Astrocyte (in vitro differentiated cells and primary cell): ENCODE results near the gene PRIMPOL. TPM values are rescaled to one million over a fixed set of nuclear protein-coding genes. Genes with fewer than 3 reads are reported as not detected.

Experiments used
- DNase-seq: peaks from one replicate; pipeline ENCODE4 v3.0.0-alpha.2; 2010; ENCODE audit warnings: low read depth
- FAIRE-seq: peaks from 2 replicates; lab custom pipeline; 2011; peaks lifted over from hg19 to GRCh38; lab: Jason Lieb, UNC
- H2AFZ ChIP-seq: 2 replicates; pipeline ENCODE4 v1.6.0; 2012; ENCODE audit warnings: low read depth, low read length, inconsistent platforms
- H3K27ac ChIP-seq: 2 replicates; pipeline ENCODE4 v1.5.1; 2011; ENCODE audit warnings: low read depth, low read length, inconsistent platforms
- H3K27me3 ChIP-seq: 2 replicates; pipeline ENCODE4 v1.6.0; 2011; ENCODE audit warnings: low read length, inconsistent platforms; ENCODE audit not compliant: insufficient read depth
- H3K36me3 ChIP-seq: 2 replicates; pipeline ENCODE4 v1.5.1; 2011; ENCODE audit warnings: low read length, inconsistent platforms; ENCODE audit not compliant: insufficient read depth
- H3K4me1 ChIP-seq: 2 replicates; pipeline ENCODE4 v1.5.1; 2011; ENCODE audit warnings: low read length, inconsistent platforms; ENCODE audit not compliant: insufficient read depth
- H3K4me2 ChIP-seq: 2 replicates; pipeline ENCODE4 v1.6.0; 2012; ENCODE audit warnings: low read length, inconsistent platforms
- H3K4me3 ChIP-seq: 2 replicates; pipeline ENCODE4 v1.5.1; 2011; ENCODE audit warnings: low read depth, mild to moderate bottlenecking, low read length, inconsistent platforms; ENCODE audit not compliant: insufficient read depth
- H3K79me2 ChIP-seq: 2 replicates; pipeline ENCODE4 v1.6.0; 2012; ENCODE audit warnings: mild to moderate bottlenecking, low read length, inconsistent platforms; ENCODE audit not compliant: insufficient read depth
- H3K9ac ChIP-seq: 2 replicates; pipeline ENCODE4 v1.6.0; 2012; ENCODE audit warnings: mild to moderate bottlenecking, low read length, inconsistent platforms
- H3K9me3 ChIP-seq: 2 replicates; pipeline ENCODE4 v1.5.1; 2012; ENCODE audit warnings: low read depth, mild to moderate bottlenecking, low read length, inconsistent platforms; ENCODE audit not compliant: insufficient read depth
- H4K20me1 ChIP-seq: 2 replicates; pipeline ENCODE4 v1.6.0; 2012; ENCODE audit warnings: low read length, inconsistent platforms; ENCODE audit not compliant: insufficient read depth
- H3K27ac Mint-ChIP-seq: one replicate; pipeline ENCODE4 v1.8.0; 2021; ENCODE audit warnings: mild to moderate bottlenecking, mixed read lengths; ENCODE audit not compliant: unreplicated experiment
- H3K27me3 Mint-ChIP-seq: one replicate; pipeline ENCODE4 v1.8.0; 2021; ENCODE audit warnings: low read depth, mixed read lengths; ENCODE audit not compliant: unreplicated experiment
- H3K36me3 Mint-ChIP-seq: one replicate; pipeline ENCODE4 v1.8.0; 2021; ENCODE audit warnings: low read depth, mixed read lengths; ENCODE audit not compliant: unreplicated experiment
- H3K4me1 Mint-ChIP-seq: one replicate; pipeline ENCODE4 v1.8.0; 2021; ENCODE audit warnings: low read depth, mixed read lengths; ENCODE audit not compliant: unreplicated experiment
- H3K4me3 Mint-ChIP-seq: one replicate; pipeline ENCODE4 v1.8.0; 2021; ENCODE audit warnings: mild to moderate bottlenecking, moderate library complexity, mixed read lengths; ENCODE audit not compliant: unreplicated experiment
- H3K9me3 Mint-ChIP-seq: one replicate; pipeline ENCODE4 v1.8.0; 2021; ENCODE audit warnings: mild to moderate bottlenecking, mixed read lengths; ENCODE audit not compliant: unreplicated experiment
- EZH2 ChIP-seq: IDR thresholded peaks from 2 replicates; pipeline ENCODE4 v1.6.1; 2012; ENCODE audit warnings: mild to moderate bottlenecking, low read length, inconsistent platforms; ENCODE audit not compliant: insufficient read depth
- total RNA-seq: library from RNA; stranded (reverse); gene quantifications from 2 replicates; pipeline ENCODE4 v1.2.1, GENCODE V29; 2021
- TF ChIP-seq, protein P1 (sequence below): IDR thresholded peaks from 2 replicates; pipeline ENCODE4 v1.5.1; 2011; ENCODE audit warnings: low read depth, mild to moderate bottlenecking, inconsistent platforms, low read length, moderate library complexity; ENCODE audit not compliant: insufficient read depth

The PRIMPOL gene
- total RNA-seq, 1 donor from 2014 or later, result 6.5 TPM

DNA sequence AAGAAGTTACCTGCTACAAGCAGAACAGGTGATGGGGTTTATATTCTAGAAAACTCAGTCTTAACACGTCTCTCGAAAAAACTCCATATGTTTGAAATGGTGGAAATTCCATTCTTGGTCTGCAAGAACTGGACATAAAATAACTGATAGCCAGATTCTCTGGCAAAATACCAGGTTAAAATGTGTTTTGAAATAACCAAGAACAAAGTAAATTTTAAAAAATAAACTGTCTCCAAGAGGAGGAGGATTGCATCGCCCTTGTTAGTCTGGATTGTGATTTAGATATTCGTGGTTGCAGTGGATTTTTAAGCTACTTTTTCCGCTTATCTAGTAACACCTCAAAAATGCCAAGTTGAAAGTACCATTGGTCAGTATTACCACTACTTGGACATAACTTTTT, 43.5 kb downstream of the PRIMPOL start:
- Histone ChIP-seq H3K79me2 (no peaks in the 10 kb centered on the region), H4K20me1 (no peaks in the 10 kb centered on the region), H3K9ac (no peak overlapping the region), H3K4me3 (no peak overlapping the region), H3K27me3 (no peaks in the 10 kb centered on the region), H2AFZ (no peak overlapping the region), H3K9me3 (no peaks in the 10 kb centered on the region), H3K27ac (no peak overlapping the region), H3K4me2 (no peak overlapping the region), H3K36me3 (peaks cover 3% of the 10 kb centered on the region), H3K4me1 (peaks cover 10% of the 10 kb centered on the region)
- FAIRE-seq (no peak), DNase-seq (peak; percentile 18)
- H3K4me3 Mint-ChIP-seq, result no peak overlapping the region
- H3K9me3 Mint-ChIP-seq, result no peaks in the 10 kb centered on the region
- H3K27me3 Mint-ChIP-seq, result no peaks in the 10 kb centered on the region
- H3K4me1 Mint-ChIP-seq, result peaks cover 12% of the 10 kb centered on the region
- no peak overlapping the region for H3K27ac Mint-ChIP-seq
- TF ChIP-seq EZH2, result no peak
- TF ChIP-seq, protein P1, sequence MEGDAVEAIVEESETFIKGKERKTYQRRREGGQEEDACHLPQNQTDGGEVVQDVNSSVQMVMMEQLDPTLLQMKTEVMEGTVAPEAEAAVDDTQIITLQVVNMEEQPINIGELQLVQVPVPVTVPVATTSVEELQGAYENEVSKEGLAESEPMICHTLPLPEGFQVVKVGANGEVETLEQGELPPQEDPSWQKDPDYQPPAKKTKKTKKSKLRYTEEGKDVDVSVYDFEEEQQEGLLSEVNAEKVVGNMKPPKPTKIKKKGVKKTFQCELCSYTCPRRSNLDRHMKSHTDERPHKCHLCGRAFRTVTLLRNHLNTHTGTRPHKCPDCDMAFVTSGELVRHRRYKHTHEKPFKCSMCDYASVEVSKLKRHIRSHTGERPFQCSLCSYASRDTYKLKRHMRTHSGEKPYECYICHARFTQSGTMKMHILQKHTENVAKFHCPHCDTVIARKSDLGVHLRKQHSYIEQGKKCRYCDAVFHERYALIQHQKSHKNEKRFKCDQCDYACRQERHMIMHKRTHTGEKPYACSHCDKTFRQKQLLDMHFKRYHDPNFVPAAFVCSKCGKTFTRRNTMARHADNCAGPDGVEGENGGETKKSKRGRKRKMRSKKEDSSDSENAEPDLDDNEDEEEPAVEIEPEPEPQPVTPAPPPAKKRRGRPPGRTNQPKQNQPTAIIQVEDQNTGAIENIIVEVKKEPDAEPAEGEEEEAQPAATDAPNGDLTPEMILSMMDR, result no peak
- H3K36me3 Mint-ChIP-seq, result peaks cover 2% of the 10 kb centered on the region

DNA sequence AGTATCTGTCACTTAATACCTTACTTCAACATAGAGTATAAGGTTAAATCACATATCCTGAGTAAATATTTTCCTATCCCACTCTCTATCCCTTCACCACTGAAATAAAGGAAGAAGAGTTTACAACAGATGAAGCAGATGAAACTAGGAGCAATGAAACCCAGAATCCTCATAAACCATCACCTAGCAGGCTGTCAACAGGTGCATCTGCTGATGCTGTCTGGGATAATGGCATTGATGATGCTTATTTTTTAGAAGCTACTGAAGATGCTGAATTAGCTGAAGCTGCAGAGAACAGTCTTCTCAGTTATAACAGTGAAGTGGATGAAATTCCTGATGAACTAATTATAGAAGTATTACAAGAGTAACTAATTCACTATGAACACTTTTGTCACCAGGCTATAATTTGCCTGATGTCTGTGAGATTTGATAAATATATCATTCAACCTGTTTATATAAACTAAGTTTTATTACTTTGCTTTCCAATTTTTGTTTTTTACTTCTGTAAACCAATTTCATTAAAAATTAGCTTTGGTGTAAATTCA, 44.9 kb downstream of the PRIMPOL start:
- Histone ChIP-seq H3K27me3 (no peaks in the 10 kb centered on the region), H3K4me1 (no peaks in the 10 kb centered on the region), H3K36me3 (peaks cover 3% of the 10 kb centered on the region), H3K9ac (no peak overlapping the region), H2AFZ (no peak overlapping the region), H3K4me3 (no peak overlapping the region), H3K9me3 (no peaks in the 10 kb centered on the region), H3K27ac (no peak overlapping the region), H3K79me2 (no peaks in the 10 kb centered on the region), H3K4me2 (no peak overlapping the region), H4K20me1 (no peaks in the 10 kb centered on the region)
- Mint-ChIP-seq H3K27me3 (no peaks in the 10 kb centered on the region), H3K4me1 (peaks cover 3% of the 10 kb centered on the region), H3K4me3 (no peak overlapping the region), H3K27ac (no peak overlapping the region), H3K36me3 (no peaks in the 10 kb centered on the region), H3K9me3 (no peaks in the 10 kb centered on the region)
- FAIRE-seq (no peak), DNase-seq (no peak)
- no peak for TF ChIP-seq EZH2
- TF ChIP-seq, protein P1, result no peak

DNA sequence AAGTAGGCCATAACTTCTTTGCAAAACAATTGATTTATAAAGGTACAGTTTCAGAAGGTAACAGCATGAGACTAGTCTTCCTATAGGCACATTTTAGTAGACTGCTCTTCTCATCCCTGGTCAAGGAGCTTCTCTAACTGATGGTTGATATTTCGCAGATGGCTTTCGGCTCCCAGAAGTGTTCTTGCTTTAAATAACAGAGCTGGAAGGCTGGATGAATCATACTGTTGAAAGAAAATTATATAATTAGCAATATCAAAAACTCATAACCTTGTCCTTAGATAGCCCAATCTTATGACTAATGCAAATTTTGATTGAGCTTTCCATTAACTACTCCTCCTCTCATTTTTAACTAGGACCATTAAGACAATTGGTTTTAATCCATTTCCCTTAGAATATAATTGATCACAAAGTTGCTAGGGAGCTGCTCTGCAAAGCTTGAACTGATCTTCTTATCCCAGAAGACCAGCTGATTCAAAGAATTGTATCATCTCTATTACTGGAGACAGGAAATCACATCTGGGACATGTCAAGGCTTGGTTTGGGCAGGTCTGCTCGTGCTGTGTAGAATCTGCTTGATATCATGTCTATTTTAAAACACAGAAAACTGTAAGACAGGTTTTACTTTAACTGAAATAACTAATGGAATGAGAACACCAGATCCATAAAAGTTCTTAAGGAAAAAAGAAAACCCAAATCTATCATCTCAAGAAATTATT, 45.8 kb downstream of the PRIMPOL start:
- Mint-ChIP-seq H3K27me3 (no peaks in the 10 kb centered on the region), H3K36me3 (no peaks in the 10 kb centered on the region), H3K4me1 (peaks cover 9% of the 10 kb centered on the region), H3K9me3 (no peaks in the 10 kb centered on the region), H3K4me3 (no peak overlapping the region), H3K27ac (no peak overlapping the region)
- DNase-seq (no peak), FAIRE-seq (no peak)
- Histone ChIP-seq H3K4me3 (no peak overlapping the region), H3K9ac (no peak overlapping the region), H2AFZ (no peak overlapping the region), H3K4me2 (no peak overlapping the region), H3K27me3 (no peaks in the 10 kb centered on the region), H4K20me1 (no peaks in the 10 kb centered on the region), H3K79me2 (no peaks in the 10 kb centered on the region), H3K4me1 (no peaks in the 10 kb centered on the region), H3K9me3 (no peaks in the 10 kb centered on the region), H3K36me3 (peaks cover 3% of the 10 kb centered on the region), H3K27ac (no peak overlapping the region)
- TF ChIP-seq, protein P1, result no peak
- TF ChIP-seq EZH2, result no peak
